ENCODE data around the gene SLC43A3. TPM values are rescaled to one million over a fixed set of nuclear protein-coding genes. Genes with fewer than 3 reads are reported as not detected.

The SLC43A3 gene
- total and polyA plus RNA-seq, 9 donors: 19.9 to 43.5 (median 28.4) TPM

DNA sequence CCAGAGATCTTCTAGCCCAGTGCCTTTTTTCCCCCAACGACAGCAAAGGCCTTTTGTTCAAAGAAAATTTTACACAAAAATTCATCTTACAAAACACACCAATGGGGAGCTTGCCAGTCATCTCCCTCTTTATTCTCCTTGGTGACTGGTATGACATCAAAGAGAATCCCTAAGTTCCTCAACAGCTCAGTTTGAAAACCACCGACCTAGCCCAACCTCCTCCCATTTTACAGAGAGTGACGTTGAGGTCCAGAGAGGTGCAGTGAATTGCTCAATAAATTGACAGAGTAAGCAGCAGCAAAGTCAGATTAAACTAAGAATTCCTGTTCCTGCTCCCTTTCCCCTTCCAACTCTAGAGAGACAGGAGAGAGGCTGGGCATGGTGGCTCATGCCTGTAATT lies 7.8 kb downstream of the SLC43A3 start:
- Histone ChIP-seq H3K4me3 (ENCODE audit: low read length) (no peak overlapping the region), H3K27me3 (ENCODE audit: control insufficient read depth, insufficient read depth, low read length) (no peaks in the 10 kb centered on the region), H3K27ac (ENCODE audit: low read length) (no peak overlapping the region), H3K9me3 (replicated peaks; ENCODE audit: control insufficient read depth, low read depth, low read length) (no peaks in the 10 kb centered on the region), H3K36me3 (ENCODE audit: control insufficient read depth, insufficient read depth, low read length) (peaks cover 76% of the 10 kb centered on the region), H3K4me1 (ENCODE audit: control insufficient read depth, insufficient read depth, low read length) (peaks cover 5% of the 10 kb centered on the region)
- DNase-seq: no peak
- 90% methylated on average over 1 of the region's 3 CpGs for WGBS (ENCODE audit: insufficient coverage)

DNA sequence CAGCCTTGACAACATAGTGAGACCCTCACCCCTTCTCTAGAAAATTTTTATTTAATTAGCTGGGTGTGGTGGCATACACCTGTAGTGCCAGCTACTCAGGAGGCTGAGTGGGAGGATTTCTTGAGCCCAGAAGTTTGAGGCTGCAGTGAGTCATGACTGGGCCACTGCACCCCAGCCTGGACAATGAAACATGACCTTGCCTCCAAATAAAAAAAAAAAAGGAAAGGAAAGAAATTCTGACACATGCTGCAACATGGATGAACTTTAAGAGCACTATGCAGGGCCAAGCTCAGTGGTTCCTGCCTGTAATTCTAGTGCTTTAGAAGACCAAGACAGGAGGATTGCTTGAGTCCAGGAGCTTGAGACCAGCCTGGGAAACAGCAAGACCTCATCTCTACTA lies 8.8 kb downstream of the SLC43A3 start:
- H3K36me3 ChIP-seq (ENCODE audit: control insufficient read depth, insufficient read depth, low read length): peaks cover 80% of the 10 kb centered on the region
- no peak for DNase-seq
- H3K27ac ChIP-seq (ENCODE audit: low read length): no peak overlapping the region
- H3K9me3 ChIP-seq (replicated peaks; ENCODE audit: control insufficient read depth, low read depth, low read length): no peaks in the 10 kb centered on the region
- no peaks in the 10 kb centered on the region for H3K27me3 ChIP-seq (ENCODE audit: control insufficient read depth, insufficient read depth, low read length)
- H3K4me1 ChIP-seq (ENCODE audit: control insufficient read depth, insufficient read depth, low read length): no peaks in the 10 kb centered on the region
- no peak overlapping the region for H3K4me3 ChIP-seq (ENCODE audit: low read length)

GRCh38 chr11:57417056-57417455 lies 9.9 kb downstream of the SLC43A3 start:
- H3K27me3 ChIP-seq (ENCODE audit: control insufficient read depth, insufficient read depth, low read length): no peaks in the 10 kb centered on the region
- H3K4me3 ChIP-seq (ENCODE audit: low read length): no peak overlapping the region
- no peaks in the 10 kb centered on the region for H3K4me1 ChIP-seq (ENCODE audit: control insufficient read depth, insufficient read depth, low read length)
- H3K27ac ChIP-seq (ENCODE audit: low read length): no peak overlapping the region
- no peaks in the 10 kb centered on the region for H3K9me3 ChIP-seq (replicated peaks; ENCODE audit: control insufficient read depth, low read depth, low read length)
- whole genome bisulfite sequencing (ENCODE audit: insufficient coverage): 60% methylated on average over 4 of the region's 4 CpGs
- H3K36me3 ChIP-seq (ENCODE audit: control insufficient read depth, insufficient read depth, low read length): peaks cover 78% of the 10 kb centered on the region
- peak; percentile 67 for DNase-seq

- H3K36me3 ChIP-seq (ENCODE audit: control insufficient read depth, insufficient read depth, low read length): peaks cover 75% of the 10 kb centered on the region
- no peaks in the 10 kb centered on the region for H3K9me3 ChIP-seq (replicated peaks; ENCODE audit: control insufficient read depth, low read depth, low read length)
- 60% methylated on average over 1 of the region's 3 CpGs for WGBS (ENCODE audit: insufficient coverage)
- no peaks in the 10 kb centered on the region for H3K27me3 ChIP-seq (ENCODE audit: control insufficient read depth, insufficient read depth, low read length)
- H3K27ac ChIP-seq (ENCODE audit: low read length): no peak overlapping the region
- DNase-seq: no peak
- H3K4me1 ChIP-seq (ENCODE audit: control insufficient read depth, insufficient read depth, low read length): no peaks in the 10 kb centered on the region
- H3K4me3 ChIP-seq (ENCODE audit: low read length): no peak overlapping the region
Observed at GRCh38 chr11:57416436-57416835, 10.5 kb downstream of the SLC43A3 start.

DNA sequence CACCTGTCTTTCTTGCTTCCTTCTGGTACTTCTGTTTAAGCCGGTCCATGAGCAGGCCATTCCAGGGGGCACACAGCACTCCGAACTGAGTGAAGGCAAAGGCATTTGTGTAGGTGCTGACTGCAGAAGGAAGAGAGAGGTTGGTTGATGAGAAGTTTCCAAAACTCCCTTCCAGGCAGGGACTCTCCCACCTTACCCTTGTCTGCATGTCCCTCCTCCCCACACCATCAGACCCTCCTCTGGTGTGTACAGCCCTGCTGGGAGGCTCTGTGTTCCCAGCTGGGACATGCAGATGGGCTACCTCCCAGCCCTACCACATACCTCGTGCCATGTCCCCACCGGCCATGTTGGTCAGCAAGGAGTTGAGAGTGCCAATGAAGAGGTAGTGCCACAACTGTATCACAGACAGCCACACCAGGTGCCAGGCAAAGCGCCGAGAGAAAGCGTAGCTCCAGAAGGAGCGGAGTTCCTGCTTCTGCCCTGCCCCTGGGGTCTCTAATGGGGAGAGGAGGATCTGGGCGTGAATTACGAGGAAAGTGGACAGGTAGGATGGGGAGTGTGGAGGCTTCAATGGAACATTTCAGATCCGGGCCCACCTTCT lies 12.2 kb downstream of the SLC43A3 start:
- peaks cover 71% of the 10 kb centered on the region for H3K36me3 ChIP-seq (ENCODE audit: control insufficient read depth, insufficient read depth, low read length)
- H3K27me3 ChIP-seq (ENCODE audit: control insufficient read depth, insufficient read depth, low read length): no peaks in the 10 kb centered on the region
- no peaks in the 10 kb centered on the region for H3K9me3 ChIP-seq (replicated peaks; ENCODE audit: control insufficient read depth, low read depth, low read length)
- H3K4me3 ChIP-seq (ENCODE audit: low read length): no peak overlapping the region
- WGBS (ENCODE audit: insufficient coverage): no CpG with 5 or more reads among the region's 11 CpGs
- no peak overlapping the region for H3K27ac ChIP-seq (ENCODE audit: low read length)
- no peaks in the 10 kb centered on the region for H3K4me1 ChIP-seq (ENCODE audit: control insufficient read depth, insufficient read depth, low read length)
- no peak for DNase-seq

- 88% methylated on average over 4 of the region's 4 CpGs for WGBS (ENCODE audit: insufficient coverage)
- no peak for DNase-seq
- Histone ChIP-seq H3K9me3 (replicated peaks; ENCODE audit: control insufficient read depth, low read depth, low read length) (no peaks in the 10 kb centered on the region), H3K4me3 (ENCODE audit: low read length) (no peak overlapping the region), H3K36me3 (ENCODE audit: control insufficient read depth, insufficient read depth, low read length) (peaks cover 72% of the 10 kb centered on the region), H3K4me1 (ENCODE audit: control insufficient read depth, insufficient read depth, low read length) (no peaks in the 10 kb centered on the region), H3K27ac (ENCODE audit: low read length) (no peak overlapping the region), H3K27me3 (ENCODE audit: control insufficient read depth, insufficient read depth, low read length) (no peaks in the 10 kb centered on the region)
Observed at GRCh38 chr11:57413681-57414080, 13.2 kb downstream of the SLC43A3 start.

DNA sequence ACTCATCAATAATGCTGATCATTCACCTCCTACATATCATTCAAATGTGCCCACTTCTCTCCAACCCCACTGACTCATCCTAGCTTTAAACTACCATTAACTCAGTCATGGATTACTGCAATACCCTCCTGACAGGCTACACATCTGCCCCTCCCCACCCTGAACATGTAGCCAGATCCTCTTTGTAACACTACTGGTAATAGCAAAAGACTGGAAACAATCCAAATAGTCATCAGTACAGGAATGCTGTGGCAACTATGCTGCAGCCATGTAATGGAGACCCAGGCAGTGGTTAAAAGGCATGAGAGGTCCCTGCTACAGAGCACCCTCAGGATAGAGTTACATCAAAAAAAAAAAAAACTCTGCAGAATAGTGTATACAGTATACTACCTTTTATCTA lies 16.6 kb downstream of the SLC43A3 start:
- no peak overlapping the region for H3K27ac ChIP-seq (ENCODE audit: low read length)
- no peak for DNase-seq
- peaks cover 12% of the 10 kb centered on the region for H3K4me1 ChIP-seq (ENCODE audit: control insufficient read depth, insufficient read depth, low read length)
- H3K4me3 ChIP-seq (ENCODE audit: low read length): no peak overlapping the region
- peaks cover 67% of the 10 kb centered on the region for H3K36me3 ChIP-seq (ENCODE audit: control insufficient read depth, insufficient read depth, low read length)
- H3K27me3 ChIP-seq (ENCODE audit: control insufficient read depth, insufficient read depth, low read length): no peaks in the 10 kb centered on the region
- no peaks in the 10 kb centered on the region for H3K9me3 ChIP-seq (replicated peaks; ENCODE audit: control insufficient read depth, low read depth, low read length)

- H3K4me1 ChIP-seq (ENCODE audit: control insufficient read depth, insufficient read depth, low read length): peaks cover 12% of the 10 kb centered on the region
- no peaks in the 10 kb centered on the region for H3K27me3 ChIP-seq (ENCODE audit: control insufficient read depth, insufficient read depth, low read length)
- peaks cover 59% of the 10 kb centered on the region for H3K36me3 ChIP-seq (ENCODE audit: control insufficient read depth, insufficient read depth, low read length)
- H3K27ac ChIP-seq (ENCODE audit: low read length): no peak overlapping the region
- WGBS (ENCODE audit: insufficient coverage): 95% methylated on average over 13 of the region's 18 CpGs
- no peaks in the 10 kb centered on the region for H3K9me3 ChIP-seq (replicated peaks; ENCODE audit: control insufficient read depth, low read depth, low read length)
- no peak overlapping the region for H3K4me3 ChIP-seq (ENCODE audit: low read length)
- DNase-seq: no peak
Observed at GRCh38 chr11:57409321-57410100, 17.4 kb downstream of the SLC43A3 start.

DNA sequence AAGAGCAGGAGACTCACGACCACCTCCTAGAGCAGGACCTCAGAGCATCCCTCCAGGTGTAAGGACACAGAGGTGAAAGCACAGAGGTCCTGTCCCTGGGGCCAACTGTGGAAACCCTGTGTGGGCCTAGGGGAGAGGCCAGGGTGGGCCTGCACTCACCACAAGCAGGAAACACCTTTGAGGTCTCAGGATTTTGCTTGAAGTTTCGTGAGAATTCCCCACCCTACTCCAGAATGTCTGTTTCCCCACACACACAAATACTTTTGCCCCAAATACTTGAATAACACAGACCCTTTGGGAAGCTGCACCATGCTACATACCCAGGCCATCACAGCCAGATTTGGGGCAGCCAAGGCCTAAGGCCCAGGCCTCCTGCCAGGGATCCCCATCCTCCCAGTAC lies 18.1 kb downstream of the SLC43A3 start:
- no peak for DNase-seq
- 84% methylated on average over 2 of the region's 2 CpGs for WGBS (ENCODE audit: insufficient coverage)
- no peaks in the 10 kb centered on the region for H3K9me3 ChIP-seq (replicated peaks; ENCODE audit: control insufficient read depth, low read depth, low read length)
- peaks cover 52% of the 10 kb centered on the region for H3K36me3 ChIP-seq (ENCODE audit: control insufficient read depth, insufficient read depth, low read length)
- H3K4me1 ChIP-seq (ENCODE audit: control insufficient read depth, insufficient read depth, low read length): peaks cover 12% of the 10 kb centered on the region
- no peaks in the 10 kb centered on the region for H3K27me3 ChIP-seq (ENCODE audit: control insufficient read depth, insufficient read depth, low read length)
- H3K4me3 ChIP-seq (ENCODE audit: low read length): no peak overlapping the region
- no peak overlapping the region for H3K27ac ChIP-seq (ENCODE audit: low read length)

DNA sequence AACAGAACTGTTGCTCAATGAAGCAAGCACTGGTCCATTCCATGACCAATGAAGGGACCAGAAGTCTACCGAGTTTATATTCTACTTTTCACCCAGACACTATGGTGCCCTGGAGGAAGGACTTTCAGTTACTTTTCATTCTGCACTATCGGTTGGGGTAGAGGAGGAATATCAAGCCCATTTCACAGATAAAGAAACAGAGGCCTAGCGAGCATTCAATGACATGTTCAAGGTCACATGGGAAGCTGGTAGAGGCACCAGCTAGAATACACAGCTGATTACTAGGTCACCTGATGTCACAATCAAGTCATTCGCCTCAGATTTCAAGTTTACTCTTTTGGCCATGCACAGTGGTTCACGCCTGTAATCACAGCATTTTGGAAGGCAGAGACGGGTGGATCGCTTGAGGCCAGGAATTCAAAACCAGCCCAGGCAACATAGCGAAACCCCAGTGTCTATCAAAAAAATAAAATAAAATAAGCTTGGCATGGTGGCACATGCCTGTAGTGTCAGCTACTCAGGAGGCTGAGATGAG lies 18.9 kb downstream of the SLC43A3 start:
- H3K27me3 ChIP-seq (ENCODE audit: control insufficient read depth, insufficient read depth, low read length): no peaks in the 10 kb centered on the region
- WGBS (ENCODE audit: insufficient coverage): 100% methylated on average over 3 of the region's 8 CpGs
- H3K36me3 ChIP-seq (ENCODE audit: control insufficient read depth, insufficient read depth, low read length): peaks cover 47% of the 10 kb centered on the region
- H3K9me3 ChIP-seq (replicated peaks; ENCODE audit: control insufficient read depth, low read depth, low read length): no peaks in the 10 kb centered on the region
- H3K4me1 ChIP-seq (ENCODE audit: control insufficient read depth, insufficient read depth, low read length): peaks cover 12% of the 10 kb centered on the region
- no peak for DNase-seq
- H3K27ac ChIP-seq (ENCODE audit: low read length): no peak overlapping the region
- H3K4me3 ChIP-seq (ENCODE audit: low read length): no peak overlapping the region

All from muscle of leg (tissue), 11 donors.